Fibroblast of pulmonary artery (primary cell): ENCODE data around the gene DLGAP4.
A peak's percentile ranks its signal among the peaks of the same experiment; 100 is the strongest.

ENCODE experiments used
- DNase-seq: peaks from one replicate; pipeline ENCODE4 v3.0.0-alpha.2; 2010; ENCODE audit warnings: low read depth
- H3K4me3 ChIP-seq: replicated peaks from 2 replicates; pipeline ENCODE4 v1.5.1; 2011; ENCODE audit warnings: low read depth, mild to moderate bottlenecking, control low read depth, low read length, moderate library complexity
- TF ChIP-seq, protein P1 (sequence below): IDR thresholded peaks from 2 replicates; pipeline ENCODE4 v1.5.1; 2011; ENCODE audit warnings: mild to moderate bottlenecking, control low read depth, low read length, inconsistent platforms; ENCODE audit errors: missing control alignments

The DLGAP4 gene

DNA sequence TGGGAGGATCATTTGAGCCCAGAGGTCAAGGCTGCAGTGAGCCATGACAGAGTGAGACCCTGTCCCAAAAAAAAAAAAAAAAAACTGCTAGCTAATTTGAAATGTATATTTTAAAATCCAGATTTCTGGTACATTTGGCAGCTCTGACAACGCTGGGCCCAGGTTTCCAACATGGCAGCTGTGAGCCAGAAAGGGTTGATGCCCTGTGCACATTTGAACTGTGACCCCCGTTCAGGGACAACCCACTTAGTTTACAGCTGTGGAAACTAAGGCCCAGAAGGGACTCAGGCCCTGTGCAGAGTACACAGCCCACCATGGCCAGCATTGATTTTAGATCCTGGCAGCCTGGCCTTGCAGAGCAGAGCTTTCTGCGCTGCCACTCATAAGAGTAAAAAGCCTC is 179.1 kb downstream of the DLGAP4 start:
- TF ChIP-seq, protein P1, sequence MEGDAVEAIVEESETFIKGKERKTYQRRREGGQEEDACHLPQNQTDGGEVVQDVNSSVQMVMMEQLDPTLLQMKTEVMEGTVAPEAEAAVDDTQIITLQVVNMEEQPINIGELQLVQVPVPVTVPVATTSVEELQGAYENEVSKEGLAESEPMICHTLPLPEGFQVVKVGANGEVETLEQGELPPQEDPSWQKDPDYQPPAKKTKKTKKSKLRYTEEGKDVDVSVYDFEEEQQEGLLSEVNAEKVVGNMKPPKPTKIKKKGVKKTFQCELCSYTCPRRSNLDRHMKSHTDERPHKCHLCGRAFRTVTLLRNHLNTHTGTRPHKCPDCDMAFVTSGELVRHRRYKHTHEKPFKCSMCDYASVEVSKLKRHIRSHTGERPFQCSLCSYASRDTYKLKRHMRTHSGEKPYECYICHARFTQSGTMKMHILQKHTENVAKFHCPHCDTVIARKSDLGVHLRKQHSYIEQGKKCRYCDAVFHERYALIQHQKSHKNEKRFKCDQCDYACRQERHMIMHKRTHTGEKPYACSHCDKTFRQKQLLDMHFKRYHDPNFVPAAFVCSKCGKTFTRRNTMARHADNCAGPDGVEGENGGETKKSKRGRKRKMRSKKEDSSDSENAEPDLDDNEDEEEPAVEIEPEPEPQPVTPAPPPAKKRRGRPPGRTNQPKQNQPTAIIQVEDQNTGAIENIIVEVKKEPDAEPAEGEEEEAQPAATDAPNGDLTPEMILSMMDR: no peak
- H3K4me3 ChIP-seq: no peak overlapping the region
- DNase-seq: no peak

DNA sequence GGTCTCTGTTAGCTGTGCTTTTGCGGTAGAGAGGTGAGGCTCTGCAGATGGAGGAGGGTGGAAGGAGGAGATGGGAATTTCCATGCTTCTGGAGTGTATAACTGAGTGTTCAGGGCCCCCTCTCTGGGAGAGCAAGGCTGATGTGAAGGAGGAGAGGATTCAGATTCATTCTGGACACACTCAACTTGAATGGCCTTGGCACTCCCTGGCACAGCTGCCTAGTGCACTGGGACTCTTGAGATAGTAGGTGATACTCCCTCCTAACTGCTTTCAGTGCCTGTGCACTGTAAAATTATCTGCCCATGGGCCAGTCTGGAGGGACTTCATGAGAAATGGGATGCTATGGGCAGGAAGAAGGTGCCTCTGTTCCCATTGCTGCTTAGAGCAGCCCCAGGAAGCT is 180.9 kb downstream of the DLGAP4 start:
- DNase-seq: no peak
- TF ChIP-seq, protein P1: no peak
- no peak overlapping the region for H3K4me3 ChIP-seq

- TF ChIP-seq, protein P1: no peak
- no peak overlapping the region for H3K4me3 ChIP-seq
- no peak for DNase-seq
Observed at GRCh38 chr20:36490191-36490590, 184.1 kb downstream of the DLGAP4 start.

- peak; percentile 51 for DNase-seq
- TF ChIP-seq, protein P1: no peak
- no peak overlapping the region for H3K4me3 ChIP-seq
Observed at GRCh38 chr20:36491901-36492617, 185.9 kb downstream of the DLGAP4 start.

DNA sequence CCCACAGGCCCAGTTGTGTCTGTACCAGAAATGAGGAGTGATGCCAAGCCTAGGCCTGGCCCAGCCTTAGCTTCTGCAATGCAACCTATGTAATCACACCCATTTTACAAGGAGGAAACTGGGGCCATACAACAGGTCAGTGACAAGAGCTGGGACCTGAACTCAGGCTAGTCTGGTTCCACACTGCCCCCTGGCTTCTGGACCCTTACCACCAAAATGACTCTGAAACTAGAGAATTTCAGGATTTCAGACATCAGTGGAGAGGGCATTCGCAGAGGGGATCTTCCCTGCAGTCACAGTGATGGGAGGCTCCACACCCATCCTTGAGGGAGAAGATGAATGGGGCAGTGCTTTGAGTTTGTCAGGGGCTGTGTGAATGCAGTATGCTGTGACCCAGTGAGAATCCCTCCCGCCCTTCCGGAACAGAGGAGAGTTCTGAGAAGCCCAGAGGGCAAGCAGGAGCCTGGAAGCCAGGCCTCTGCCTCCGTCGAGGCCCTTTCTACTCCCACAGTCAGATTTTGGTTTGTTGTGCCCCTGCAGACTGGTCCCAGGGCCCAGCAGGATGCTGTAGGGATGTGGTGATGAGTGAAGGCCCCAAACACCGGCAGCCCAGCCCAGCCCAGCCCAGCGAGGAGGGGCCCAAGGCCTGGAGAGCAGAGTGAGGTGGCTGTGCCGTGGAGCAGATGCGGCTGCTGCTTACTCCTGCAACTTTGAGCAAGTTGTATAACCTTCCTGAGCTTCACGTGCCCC is 187.1 kb downstream of the DLGAP4 start:
- no peak for DNase-seq
- no peak overlapping the region for H3K4me3 ChIP-seq
- TF ChIP-seq, protein P1: peak; percentile 24

DNA sequence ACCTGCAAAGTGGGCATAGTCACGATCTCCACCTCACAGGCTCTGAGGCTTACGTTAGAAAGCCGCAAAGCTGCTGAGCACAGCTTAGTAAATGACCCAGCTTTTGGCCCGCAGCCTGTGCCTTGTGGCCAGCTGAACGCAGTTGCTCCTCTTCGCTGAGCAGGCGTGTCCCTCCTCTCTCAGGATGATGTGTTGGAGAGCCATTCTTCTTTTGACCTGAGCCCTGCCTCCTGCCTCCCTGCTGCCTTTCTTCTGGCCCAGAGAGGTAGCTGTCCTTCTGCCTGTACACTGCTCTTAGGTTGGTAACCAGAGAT is 187.6 kb downstream of the DLGAP4 start:
- H3K4me3 ChIP-seq: no peak overlapping the region
- peak; percentile 64 for DNase-seq
- TF ChIP-seq, protein P1: no peak
